GM19395 (cell line): ENCODE data around the gene ULK4.
"Not testable (repeated sequence)": the region's sequence is repeated elsewhere in the genome, so short reads cannot be mapped to it uniquely, and the experiment has no call there.

Source experiments
- ATAC-seq: cut with Tn5 transposase; IDR thresholded peaks from one replicate; pipeline ENCODE4 v1.9.1; 2021; ENCODE audit warnings: mild to moderate bottlenecking, moderate library complexity; ENCODE audit not compliant: unreplicated experiment

Gene ULK4

DNA sequence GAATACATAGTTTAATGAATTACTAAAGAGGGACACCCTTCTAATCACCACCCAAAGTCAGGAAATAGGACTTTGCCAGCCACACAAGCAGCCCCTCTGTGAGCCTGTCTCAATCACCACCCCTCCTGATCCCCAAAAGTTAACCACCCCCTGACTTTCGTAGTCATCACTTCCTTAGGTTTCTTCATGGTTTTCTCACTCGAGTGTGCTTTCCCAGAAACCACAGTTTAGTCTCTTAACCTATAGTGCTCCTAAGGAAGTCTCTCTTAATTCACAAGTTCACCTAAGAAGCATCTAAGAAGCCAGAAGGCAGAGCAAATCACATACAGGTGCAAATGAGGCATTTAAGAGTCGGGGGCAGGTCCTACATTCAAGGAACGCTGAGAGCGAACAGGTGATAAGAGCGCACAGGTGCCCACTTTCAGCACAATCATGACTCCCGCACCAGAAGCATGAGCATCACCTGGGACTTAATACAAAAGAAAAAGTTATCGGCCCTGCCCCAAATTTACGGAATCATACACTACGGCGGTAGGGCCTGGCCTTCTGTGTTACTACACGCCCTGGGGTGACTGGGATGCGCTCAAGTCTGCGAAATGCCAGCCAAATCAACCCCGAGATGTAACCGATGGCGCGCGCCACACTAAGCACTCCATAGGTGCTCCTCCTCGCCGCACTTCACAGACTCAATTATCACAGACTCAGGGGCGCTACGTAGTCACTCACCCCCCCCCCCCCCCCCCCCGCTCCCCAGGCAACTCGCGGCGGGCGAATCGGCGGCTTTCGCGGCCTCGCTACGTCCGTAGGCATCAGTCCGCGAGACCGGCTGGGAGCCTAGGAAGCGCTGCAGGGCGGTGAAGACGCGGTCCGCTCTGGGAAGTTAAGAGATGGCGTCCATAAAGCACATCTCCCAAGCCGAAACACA is 815 bp downstream of the ULK4 start:
- peak; percentile 24 for ATAC-seq

DNA sequence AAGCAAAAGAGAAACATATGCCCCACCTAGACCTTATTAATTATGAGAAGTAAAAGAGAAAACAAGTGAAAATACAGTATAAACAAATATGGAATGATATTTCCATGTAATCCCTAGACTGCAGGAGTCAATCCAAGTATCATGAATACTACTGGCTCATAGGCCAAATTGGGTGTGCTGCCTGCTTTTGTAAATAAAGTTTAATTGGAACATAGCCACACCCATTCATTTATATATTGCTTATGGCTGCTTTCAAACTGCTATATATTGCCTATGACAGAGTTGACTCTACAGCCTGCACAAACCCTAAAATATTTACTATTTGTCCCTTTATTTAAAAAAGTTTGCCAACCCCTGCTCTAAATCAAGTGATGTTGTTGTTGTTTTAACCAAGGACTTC is 5.3 kb downstream of the ULK4 start:
- ATAC-seq, result no peak

DNA sequence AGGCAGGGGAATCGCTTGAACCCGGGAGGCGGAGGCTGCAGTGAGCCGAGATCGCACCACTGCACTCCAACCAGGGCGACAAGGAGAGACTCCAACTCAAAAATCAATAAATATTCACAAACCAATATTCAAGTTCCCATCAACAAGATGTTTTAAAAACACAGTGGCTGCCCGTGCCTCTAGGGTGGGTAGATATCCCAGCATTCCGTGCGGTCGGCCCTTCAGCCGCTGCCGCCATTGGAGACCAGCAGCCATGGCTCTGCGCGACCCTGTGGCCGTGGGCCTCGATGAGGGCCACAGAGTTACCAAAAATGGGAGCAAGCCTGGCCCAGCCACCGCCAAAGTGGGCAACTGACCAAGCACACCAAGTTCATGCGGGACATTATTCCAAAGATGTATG is 6.7 kb downstream of the ULK4 start:
- no peak for ATAC-seq

DNA sequence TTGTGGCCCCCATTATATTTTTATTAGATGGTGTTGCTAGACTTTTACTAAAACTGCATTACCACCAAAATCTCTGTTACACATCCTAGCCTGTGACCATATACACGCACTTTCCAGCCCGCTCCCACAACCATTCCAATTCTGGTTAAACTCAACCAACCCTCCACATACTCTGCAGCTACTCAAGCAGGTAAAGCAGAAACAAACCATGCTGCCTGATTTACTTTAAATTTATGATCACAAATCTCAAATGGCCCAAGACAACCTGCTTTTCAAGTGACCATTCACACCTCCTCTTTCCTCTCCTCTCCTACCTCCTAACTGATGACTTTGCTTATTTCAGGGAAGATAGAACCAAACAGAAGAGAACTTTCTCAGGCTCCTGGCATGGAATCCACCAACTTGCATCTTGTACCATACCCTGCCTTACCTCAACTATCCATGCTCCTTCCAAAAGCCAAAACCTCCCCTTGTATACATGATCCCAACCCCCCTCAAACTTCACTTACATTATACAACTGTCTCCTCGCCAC is 18.5 kb downstream of the ULK4 start:
- no peak for ATAC-seq

DNA sequence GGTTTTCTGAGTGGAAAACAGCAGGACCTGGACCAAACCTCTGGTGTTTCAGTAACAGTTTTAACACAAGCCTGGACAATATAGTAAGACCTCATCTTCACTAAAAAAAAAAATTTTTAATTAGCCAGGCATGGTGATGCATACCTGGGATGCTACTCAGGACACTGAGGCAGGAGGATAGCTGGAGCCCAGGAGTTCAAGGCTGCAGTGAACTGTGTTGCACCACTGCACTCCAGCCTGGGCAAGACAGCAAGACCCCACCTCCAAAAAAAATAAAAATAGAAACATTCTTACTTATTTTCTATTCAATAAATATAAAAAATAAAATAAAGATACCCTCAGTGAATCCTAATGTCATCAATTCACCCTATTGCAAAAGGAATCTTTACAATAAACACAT is 21.5 kb downstream of the ULK4 start:
- ATAC-seq, result no peak

DNA sequence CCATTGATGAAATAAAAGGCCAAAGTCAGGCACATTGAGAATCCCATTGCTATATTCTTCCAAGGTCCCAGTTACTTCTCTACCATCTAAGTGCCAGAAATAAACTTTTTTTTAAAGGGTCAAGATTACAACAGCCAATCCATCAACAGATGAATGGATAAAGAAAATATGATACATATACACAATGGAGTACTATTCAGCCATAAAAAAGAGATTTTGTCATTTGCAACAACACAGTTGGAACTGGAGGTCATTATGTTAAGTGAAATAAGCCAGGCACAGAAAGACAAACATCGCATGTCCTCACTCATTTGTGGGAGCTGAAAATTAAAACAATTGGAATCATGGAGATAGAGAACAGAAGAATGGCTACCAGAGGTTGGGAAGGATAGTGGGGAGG is 25.5 kb downstream of the ULK4 start:
- no peak for ATAC-seq

DNA sequence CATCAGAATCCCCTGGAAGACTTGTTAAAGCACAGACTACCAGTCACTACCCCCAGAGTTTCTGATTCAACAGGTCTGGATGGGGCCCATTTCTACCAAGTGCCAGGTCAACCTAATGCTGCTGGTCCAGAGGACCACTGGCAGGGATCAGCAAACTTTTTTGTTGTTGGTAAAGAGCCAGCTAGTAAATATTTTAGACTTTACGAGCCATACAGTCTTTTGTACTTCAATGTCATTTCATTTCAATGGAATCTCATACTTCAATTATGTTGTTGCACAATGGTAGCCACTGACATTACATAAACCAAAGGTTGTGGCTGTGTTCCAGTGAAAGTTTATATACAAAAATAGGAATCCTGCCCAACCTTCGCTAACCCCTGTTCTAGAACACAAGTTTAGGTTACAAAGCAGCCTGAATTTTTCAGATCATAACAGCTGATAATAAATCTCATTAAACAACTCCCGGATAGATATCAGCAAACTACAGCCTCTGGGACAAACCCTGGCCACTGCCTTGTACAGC is 28.7 kb downstream of the ULK4 start:
- ATAC-seq, result no peak

DNA sequence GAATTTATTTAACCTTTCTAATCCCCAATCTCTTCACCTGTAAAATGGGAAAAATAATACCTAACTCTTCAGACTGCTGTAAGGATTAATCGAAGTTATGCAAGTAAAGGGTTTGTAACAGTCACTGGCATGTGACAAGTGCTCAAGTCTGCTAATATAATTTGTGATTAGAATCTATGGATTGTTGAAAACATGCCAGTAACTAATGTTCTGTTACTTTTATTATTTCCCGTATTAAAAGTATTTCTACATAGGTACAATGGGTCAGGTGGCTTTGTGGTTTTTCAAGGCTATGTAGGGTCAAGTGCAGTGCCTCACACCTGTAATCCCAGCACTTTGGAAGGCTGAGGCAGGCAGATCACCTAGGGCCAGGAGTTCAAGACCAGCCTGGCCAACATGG is 29.4 kb downstream of the ULK4 start:
- ATAC-seq, result no peak

DNA sequence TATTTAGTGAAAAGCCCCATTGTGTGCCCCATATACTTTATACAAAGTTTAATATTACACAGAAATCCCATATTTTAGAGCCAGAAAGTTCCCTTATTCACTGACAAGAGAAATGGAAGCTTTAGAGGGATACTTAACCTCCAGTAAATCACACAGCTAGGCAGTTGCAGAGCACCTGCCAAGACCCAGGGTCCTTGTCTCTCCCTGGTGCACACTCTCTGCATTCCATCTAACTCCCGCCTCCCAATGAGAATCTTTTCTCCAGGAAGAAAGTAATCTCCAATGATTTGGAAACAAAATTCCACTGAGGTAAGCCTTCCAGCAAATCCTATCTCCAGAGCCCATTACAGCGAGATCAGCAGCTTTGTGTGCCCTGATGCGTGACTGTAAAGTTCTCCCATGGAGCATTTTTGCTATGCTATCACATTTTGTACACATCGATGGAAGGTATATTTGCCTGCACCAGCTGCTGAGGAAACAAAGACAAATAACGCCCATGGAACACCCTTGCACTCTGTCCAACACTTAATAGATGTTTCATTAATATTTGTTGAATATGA is 41.4 kb downstream of the ULK4 start:
- ATAC-seq, result no peak

DNA sequence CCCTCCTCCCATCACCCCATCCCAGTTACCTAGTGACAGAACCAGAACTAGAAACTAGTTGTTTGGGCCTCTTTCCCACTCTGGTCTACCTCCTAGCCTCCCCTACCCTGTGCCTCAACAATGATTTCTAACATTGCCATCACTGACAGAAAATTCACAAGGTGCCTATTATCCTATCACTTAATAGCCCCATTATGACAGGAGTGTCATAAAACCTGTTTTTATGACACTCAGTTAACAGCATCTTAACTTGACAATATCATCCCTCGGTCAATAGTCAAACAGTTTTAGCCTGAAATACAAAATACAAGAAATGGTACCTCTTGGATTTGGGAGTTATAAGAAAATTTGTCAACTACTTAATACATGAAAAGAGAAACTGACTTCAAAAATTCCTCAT is 46.5 kb downstream of the ULK4 start:
- no peak for ATAC-seq

DNA sequence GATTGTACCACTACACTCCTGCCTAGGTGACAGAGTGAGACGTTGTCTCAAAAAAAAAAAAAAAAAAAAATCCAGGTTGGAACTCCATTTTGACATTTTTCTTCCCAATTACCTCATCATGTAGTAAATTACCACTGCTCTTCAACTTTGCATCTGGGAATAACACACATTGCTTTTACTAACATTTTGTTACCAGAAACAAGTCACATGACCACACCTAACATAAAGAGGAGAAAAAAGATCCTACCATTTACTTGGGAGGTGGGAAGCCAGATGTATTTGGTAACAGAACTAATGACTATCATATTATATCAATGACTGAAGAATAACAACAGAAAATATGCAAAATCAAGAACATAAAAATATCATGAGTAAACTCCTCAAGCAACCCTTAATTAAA is 49.6 kb downstream of the ULK4 start:
- ATAC-seq, result no peak

DNA sequence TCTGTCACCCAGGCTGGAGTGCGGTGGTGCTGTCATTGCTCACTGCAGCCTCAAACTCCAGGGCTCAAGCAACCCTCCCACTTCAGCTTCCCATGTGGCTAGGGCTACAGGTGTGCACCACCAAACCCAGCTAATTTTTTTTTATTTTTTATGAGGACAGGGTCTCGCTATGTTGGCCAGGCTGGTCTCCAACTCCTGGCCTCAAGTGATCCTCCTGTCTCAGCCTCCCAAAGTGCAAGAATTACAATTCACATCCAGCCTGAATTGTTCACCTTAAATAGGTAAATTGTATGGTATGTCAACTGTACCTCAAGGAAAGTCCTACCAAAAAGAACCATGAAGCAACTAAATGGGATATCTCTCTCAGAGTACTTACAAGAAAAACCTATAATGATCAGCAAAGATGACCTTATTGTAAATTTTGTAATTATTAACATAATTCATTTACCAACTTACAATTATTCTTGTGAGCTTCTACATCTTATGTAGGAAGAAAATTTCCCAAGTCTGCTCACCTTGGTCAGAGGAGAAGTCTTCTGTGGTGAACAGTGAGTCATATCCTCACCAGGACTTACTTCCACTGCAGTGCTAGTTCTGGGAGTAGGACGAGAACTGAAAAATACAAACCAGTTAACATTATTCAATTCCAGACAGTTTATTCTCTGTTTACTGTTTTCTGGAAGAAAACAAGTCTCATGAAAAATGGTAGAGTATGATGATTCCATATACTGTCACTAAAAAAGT is 54.4 kb downstream of the ULK4 start:
- ATAC-seq, result no peak

DNA sequence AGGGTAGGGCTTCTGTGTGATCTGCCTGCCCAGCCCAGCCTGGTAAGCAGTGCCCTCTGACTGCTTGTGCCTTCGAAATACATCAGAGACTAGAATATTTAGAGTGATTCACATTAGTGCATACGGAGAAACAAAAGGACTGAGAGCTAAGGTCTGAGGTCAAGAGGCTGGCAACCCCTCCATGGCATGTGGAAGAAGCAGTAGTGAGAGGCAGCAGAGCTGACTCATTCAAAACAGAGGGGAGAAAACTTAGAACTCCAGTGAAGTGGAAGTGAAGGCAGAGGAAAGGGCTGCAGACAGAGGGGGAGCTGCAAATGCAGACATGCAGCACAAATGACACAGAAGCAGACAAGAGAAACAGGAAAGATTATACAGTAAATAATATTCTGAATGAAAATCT is 61.6 kb downstream of the ULK4 start:
- no peak for ATAC-seq

DNA sequence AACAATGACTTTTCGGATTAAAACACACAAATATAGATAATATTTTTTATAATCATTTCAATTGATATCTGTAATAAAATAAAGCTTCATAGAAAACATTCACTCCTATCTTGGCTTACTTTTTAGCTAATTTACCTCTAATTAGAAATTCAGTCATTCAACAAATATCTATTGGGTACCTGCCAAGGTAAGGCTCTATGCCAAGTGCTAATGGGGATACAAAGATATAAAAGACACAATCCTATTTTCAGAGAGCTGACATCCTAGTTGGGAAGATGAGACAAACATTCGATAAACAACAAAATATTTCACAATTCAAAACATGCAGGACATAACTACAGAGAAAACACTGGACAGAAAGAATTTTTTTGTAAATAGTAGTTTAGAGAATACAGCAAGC is 63.3 kb downstream of the ULK4 start:
- no peak for ATAC-seq

DNA sequence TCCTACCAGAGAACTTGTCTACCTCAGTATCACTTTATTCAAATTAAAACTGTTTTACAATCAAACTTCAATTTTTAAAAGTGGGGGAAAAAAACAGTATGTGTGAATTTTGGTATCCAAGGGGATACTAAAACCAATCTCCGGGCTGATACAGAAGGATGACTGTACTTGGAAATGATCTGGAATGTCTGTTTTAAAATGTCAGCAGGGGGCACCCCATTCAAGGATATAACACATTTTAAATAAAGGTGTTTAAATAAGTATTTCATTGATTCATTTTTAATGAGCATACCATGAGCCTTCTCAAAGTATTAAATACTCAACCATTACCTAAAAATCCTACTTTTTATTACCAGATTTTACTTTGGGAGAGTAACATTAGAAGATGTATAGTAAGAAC is 67.9 kb downstream of the ULK4 start:
- ATAC-seq, result no peak

DNA sequence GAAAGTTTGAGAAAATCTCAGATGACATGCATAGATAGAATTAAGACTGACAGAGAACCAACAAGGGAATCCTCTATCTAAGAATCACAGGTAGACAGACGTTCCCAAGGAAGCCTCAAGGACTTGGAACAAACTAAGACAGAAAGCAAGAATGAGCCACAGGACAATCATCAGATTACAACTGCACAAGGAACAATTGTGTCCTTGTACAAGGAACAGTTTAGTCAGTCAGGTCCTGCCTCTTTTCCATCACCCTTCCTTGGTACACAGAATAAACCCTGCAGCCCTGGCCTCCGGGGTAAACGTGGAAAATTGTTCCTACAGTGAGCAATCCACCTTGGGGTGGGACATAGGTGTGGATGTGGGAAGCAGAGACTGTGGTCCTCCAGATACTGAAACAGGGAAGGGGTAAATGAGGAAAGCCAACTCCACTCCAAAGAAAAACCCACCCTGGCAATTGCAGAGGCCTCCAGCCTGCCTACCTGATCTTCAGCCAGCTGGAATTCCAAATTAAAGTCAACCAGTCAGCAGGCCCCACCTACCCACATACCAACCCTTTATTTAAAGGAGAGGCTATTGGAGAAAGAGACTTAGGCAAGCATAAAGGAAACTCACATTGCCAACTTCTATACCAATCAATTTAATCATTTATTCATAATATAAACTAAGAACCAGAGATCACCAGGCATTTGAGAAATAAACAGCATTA is 73.4 kb downstream of the ULK4 start:
- ATAC-seq, result no peak

DNA sequence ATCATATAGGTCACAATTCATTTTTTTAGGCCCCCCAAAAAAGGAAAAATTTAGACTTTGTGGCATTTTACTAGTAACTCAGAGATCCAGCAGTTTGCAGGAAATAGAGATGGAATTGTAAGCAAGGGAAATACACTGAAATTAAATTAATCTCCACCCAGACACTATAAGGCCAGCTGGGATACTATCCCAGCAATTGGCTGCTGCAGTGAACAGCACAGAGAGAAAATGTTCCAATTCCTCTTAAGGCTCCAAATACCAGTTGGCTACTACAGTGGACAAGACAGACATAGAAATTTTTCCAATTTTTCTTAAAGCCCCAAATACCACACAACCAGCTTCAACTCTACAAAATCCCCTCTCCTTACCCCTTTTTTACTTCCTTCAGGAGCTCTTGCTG is 78.9 kb downstream of the ULK4 start:
- ATAC-seq, result no peak

DNA sequence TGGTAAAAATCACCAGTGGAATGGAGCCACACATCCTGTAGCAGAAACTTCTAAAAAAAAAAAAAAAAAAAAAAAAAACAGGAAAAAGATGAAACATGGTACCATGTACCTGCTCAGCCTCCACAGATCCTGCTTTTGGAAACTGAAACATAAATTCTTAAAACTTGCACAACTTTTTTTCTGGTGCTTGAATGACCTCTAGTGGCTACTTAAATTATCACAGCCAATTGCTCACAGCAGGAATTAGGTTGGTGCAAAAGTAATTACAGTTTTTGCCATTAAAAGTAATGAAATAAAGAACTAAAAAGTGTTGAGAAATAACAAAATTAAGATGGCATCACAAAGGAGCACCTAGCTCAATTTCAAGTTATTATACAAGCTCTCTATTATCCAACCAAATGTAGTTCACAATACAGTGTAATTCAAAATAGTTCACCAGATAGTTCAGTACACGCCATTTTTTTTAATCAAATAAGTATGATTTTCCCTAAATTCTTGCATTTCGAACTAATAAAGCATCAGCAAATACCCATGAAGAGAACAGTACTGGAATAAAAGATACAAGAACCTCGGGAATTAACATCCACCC is 80.6 kb downstream of the ULK4 start:
- no peak for ATAC-seq

DNA sequence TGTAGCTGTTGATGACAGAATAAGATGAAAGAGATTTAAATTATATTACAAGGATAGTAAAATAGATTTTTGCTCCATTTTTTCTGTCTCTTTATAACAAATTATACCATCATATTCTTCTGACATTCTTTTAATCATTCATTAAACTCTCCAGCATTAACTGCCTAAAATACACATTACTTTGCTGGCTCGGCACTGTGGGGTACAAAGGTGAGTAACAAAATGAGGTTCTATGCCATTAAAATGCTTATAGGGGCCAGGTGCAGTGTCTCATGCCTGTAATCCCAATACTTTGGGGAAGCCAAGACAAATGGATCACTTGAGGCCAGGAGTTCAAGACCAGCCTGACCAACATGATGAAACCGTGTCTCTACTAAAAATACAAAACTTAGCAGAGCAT is 81.5 kb downstream of the ULK4 start:
- ATAC-seq, result no peak

DNA sequence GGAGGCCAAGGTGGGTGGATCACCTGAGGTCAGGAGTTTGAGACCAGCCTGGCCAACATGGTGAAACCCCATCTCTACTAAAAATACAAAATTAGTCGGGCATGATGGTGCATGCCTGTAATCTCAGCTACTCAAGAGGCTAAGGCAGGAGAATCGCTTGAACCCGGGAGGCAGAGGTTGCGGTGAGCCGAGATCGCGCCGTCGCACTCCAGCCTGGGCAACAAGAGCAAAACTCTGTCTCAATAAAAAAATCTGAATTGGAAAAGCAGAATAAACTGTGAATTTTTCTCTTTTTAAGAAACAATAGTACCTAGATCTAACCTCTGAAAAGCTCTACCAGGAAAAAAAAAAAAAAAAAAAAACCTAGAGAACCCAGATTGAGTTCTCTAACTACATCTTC is 84.2 kb downstream of the ULK4 start:
- ATAC-seq, result not testable (repeated sequence)
